Suprapubic skin (tissue), 4 donors: ENCODE data around the gene MED26.

Experiments
- CTCF ChIP-seq, 2 donors: fragments of 200-600 bp in 1 of 2; fragments of 450-650 bp in 1 of 2; sonication (generic) in 1 of 2; IDR thresholded peaks; one replicate each; pipeline ENCODE4 v1.5.1; 2016 to 2019; ENCODE audit warnings: antibody characterized with exemption in 2 of 2, mild to moderate bottlenecking in 1 of 2, moderate library complexity in 1 of 2
- EP300 ChIP-seq: sonication (generic); formaldehyde crosslinking; IDR thresholded peaks from one replicate; pipeline ENCODE4 v1.6.1; 2017; ENCODE audit warnings: antibody characterized with exemption
- POLR2A ChIP-seq, 2 donors: fragments of 450-650 bp; IDR thresholded peaks; one replicate each; pipeline ENCODE4 v1.6.1; 2017; ENCODE audit warnings: antibody characterized with exemption in 2 of 2, mild to moderate bottlenecking in 2 of 2, moderate library complexity in 2 of 2
- POLR2AphosphoS5 ChIP-seq, 3 donors: sonication (generic); formaldehyde crosslinking; IDR thresholded peaks; one replicate each; pipeline ENCODE4 v1.6.1; 2017; ENCODE audit warnings: antibody characterized with exemption in 3 of 3

GRCh38 chr19:16609511-16610200, 18.3 kb downstream of the MED26 start:
- TF ChIP-seq POLR2AphosphoS5 (IDR thresholded peaks at IDR 0.05): no peak
- no peak for TF ChIP-seq EP300
- TF ChIP-seq CTCF (IDR thresholded peaks at IDR 0.05): no peak
- TF ChIP-seq POLR2A (IDR thresholded peaks at IDR 0.05): no peak
